SK-N-SH treated with all-trans-retinoic acid at 6 μM for 48 hours (cell line): ENCODE results near the gene EPHA6.

Experiments used
- ATAC-seq: fragments of 200-7000 bp; cut with Tn5 transposase; 3 replicates; pipeline ENCODE4 v1.9.1; 2020; ENCODE audit warnings: mild to moderate bottlenecking, moderate library complexity
- ARNTL ChIP-seq: fragments of 450-650 bp; formaldehyde crosslinking; IDR thresholded peaks from 2 replicates; pipeline ENCODE4 v1.5.0; 2020; ENCODE audit warnings: low read depth, mild to moderate bottlenecking, moderate library complexity, borderline replicate concordance
- BACH2 ChIP-seq: fragments of 250-450 bp; sonication (Bioruptor Pico); IDR thresholded peaks from 2 replicates; pipeline ENCODE4 v1.9.0; 2021; ENCODE audit warnings: mild to moderate bottlenecking, borderline replicate concordance
- CSDC2 ChIP-seq: fragments of 250-450 bp; sonication (Bioruptor Pico); IDR thresholded peaks from 2 replicates; pipeline ENCODE4 v1.5.0; 2020; ENCODE audit warnings: mild to moderate bottlenecking, moderate library complexity
- ESRRG ChIP-seq: fragments of 250-450 bp; sonication (Bioruptor Pico); IDR thresholded peaks from 2 replicates; pipeline ENCODE4 v1.6.1; 2021; ENCODE audit warnings: mild to moderate bottlenecking
- GLIS3 ChIP-seq: fragments of 250-450 bp; sonication (Bioruptor Pico); IDR thresholded peaks from 2 replicates; pipeline ENCODE4 v1.5.0; 2020; ENCODE audit warnings: mild to moderate bottlenecking, moderate library complexity
- ISL1 ChIP-seq: fragments of 250-450 bp; sonication (Bioruptor Pico); IDR thresholded peaks from 2 replicates; pipeline ENCODE4 v2.1.2; 2022; ENCODE audit warnings: mild to moderate bottlenecking, moderate library complexity
- OSR1 ChIP-seq: fragments of 250-450 bp; sonication (Bioruptor Pico); IDR thresholded peaks from 2 replicates; pipeline ENCODE4 v1.8.0; 2022; ENCODE audit warnings: moderate library complexity, mild to moderate bottlenecking, inconsistent platforms
- PPARA ChIP-seq: fragments of 250-450 bp; sonication (Bioruptor Pico); IDR thresholded peaks from 2 replicates; pipeline ENCODE4 v1.5.0; 2020; ENCODE audit warnings: mild to moderate bottlenecking, borderline replicate concordance
- RARB ChIP-seq: fragments of 250-450 bp; sonication (Bioruptor Pico); IDR thresholded peaks from 2 replicates; pipeline ENCODE4 v1.8.0; 2021; ENCODE audit warnings: mild to moderate bottlenecking, moderate library complexity
- SNAI2 ChIP-seq: fragments of 250-450 bp; sonication (Bioruptor Pico); IDR thresholded peaks from 2 replicates; pipeline ENCODE4 v1.5.0; 2020; ENCODE audit warnings: mild to moderate bottlenecking, moderate library complexity
- TCF4 ChIP-seq: fragments of 250-450 bp; sonication (Bioruptor Pico); IDR thresholded peaks from 2 replicates; pipeline ENCODE4 v1.8.0; 2021; ENCODE audit warnings: mild to moderate bottlenecking, moderate library complexity, borderline replicate concordance
- TOX ChIP-seq: fragments of 250-450 bp; sonication (Bioruptor Pico); IDR thresholded peaks from 2 replicates; pipeline ENCODE4 v1.8.0; 2021; ENCODE audit warnings: mild to moderate bottlenecking, moderate library complexity, borderline replicate concordance
- ZC3H10 ChIP-seq: fragments of 250-450 bp; sonication (Bioruptor Pico); IDR thresholded peaks from 2 replicates; pipeline ENCODE4 v1.5.1; 2021; ENCODE audit warnings: mild to moderate bottlenecking, moderate library complexity
- ZFP3 ChIP-seq: fragments of 250-450 bp; sonication (Bioruptor Pico); IDR thresholded peaks from 2 replicates; pipeline ENCODE4 v1.5.0; 2020; ENCODE audit warnings: mild to moderate bottlenecking, moderate library complexity
- ZFP30 ChIP-seq: fragments of 450-650 bp; formaldehyde crosslinking; IDR thresholded peaks from 2 replicates; pipeline ENCODE4 v1.5.0; 2022; ENCODE audit warnings: mild to moderate bottlenecking, moderate library complexity
- ZNF565 ChIP-seq: fragments of 450-650 bp; formaldehyde crosslinking; conservative IDR thresholded peaks from 2 replicates; pipeline ENCODE4 v1.5.0; 2020; ENCODE audit warnings: low read depth, mild to moderate bottlenecking, moderate library complexity
- ZNF70 ChIP-seq: fragments of 450-650 bp; formaldehyde crosslinking; IDR thresholded peaks from 2 replicates; pipeline ENCODE4 v1.5.0; 2020; ENCODE audit warnings: mild to moderate bottlenecking, moderate library complexity
- ZNF8 ChIP-seq: fragments of 450-650 bp; formaldehyde crosslinking; IDR thresholded peaks from 2 replicates; pipeline ENCODE4 v1.5.0; 2020; ENCODE audit warnings: mild to moderate bottlenecking, moderate library complexity
- TF ChIP-seq, protein P1 (sequence below): fragments of 250-450 bp; sonication (Bioruptor Pico); IDR thresholded peaks from 2 replicates; pipeline ENCODE4 v1.5.1; 2021; ENCODE audit warnings: mild to moderate bottlenecking, moderate library complexity
- TF ChIP-seq, protein P2 (sequence below): fragments of 250-450 bp; sonication (Bioruptor Pico); IDR thresholded peaks from 2 replicates; pipeline ENCODE4 v1.5.0; 2020; ENCODE audit warnings: mild to moderate bottlenecking, moderate library complexity
- TF ChIP-seq, protein P3 (sequence below): fragments of 250-450 bp; sonication (Bioruptor Pico); IDR thresholded peaks from 2 replicates; pipeline ENCODE4 v1.8.0; 2020; ENCODE audit warnings: mild to moderate bottlenecking, moderate library complexity, borderline replicate concordance
- TF ChIP-seq, protein P4 (sequence below): fragments of 250-450 bp; sonication (Bioruptor Pico); IDR thresholded peaks from 2 replicates; pipeline ENCODE4 v1.8.0; 2021; ENCODE audit warnings: low read depth, mild to moderate bottlenecking, moderate library complexity, borderline replicate concordance

EPHA6 gene

DNA sequence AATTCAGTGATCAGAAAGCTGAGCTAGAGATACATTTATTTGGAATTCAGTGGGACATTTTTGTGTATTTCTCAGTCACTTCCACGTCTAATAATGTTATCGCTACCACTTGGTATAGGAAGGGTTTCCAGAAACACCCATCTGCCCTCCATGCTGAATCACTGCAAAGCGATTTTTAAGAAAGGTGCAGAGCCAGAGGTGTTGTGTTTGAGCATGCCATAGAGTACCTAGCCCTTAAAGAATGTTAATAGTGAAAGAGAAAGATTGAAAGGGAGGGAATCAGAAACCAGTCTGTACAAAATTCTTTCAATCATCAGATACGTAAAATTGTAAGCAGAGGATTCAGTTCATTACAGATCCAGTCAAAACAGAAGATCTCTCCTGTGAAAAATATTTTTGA is 870.1 kb downstream of the EPHA6 start (continued):
- TF ChIP-seq, protein P1, sequence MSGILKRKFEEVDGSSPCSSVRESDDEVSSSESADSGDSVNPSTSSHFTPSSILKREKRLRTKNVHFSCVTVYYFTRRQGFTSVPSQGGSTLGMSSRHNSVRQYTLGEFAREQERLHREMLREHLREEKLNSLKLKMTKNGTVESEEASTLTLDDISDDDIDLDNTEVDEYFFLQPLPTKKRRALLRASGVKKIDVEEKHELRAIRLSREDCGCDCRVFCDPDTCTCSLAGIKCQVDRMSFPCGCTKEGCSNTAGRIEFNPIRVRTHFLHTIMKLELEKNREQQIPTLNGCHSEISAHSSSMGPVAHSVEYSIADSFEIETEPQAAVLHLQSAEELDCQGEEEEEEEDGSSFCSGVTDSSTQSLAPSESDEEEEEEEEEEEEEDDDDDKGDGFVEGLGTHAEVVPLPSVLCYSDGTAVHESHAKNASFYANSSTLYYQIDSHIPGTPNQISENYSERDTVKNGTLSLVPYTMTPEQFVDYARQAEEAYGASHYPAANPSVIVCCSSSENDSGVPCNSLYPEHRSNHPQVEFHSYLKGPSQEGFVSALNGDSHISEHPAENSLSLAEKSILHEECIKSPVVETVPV = no peak
- TF ChIP-seq RARB (CRISPR knock-in tag) (no peak), ZNF8 (no peak)
- TF ChIP-seq, all 23 proteins: peak for 0

DNA sequence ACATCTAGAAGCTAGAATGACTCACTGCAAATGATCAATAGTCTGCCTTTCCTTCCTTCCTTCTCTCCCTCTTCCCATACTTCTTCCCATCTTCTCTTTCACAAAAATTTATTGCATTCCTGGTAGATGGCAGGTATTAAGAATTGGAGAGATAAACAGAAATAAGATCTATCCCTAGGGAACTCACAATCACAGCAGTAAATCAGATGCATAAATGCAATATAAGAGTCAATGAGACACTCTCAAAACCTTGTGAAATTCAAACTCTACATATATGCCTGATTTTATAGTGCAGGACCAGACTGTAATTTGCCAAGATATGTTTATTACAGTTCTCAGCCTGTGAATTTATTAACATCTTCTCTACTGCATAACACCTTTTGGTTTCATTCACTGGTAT is 871.9 kb downstream of the EPHA6 start:
- ATAC-seq = no peak
- TF ChIP-seq ARNTL (CRISPR knock-in tag) (no peak), ZFP3 (CRISPR knock-in tag) (no peak), SNAI2 (CRISPR knock-in tag) (no peak), ZNF565 (CRISPR knock-in tag) (no peak), ZFP30 (CRISPR knock-in tag) (no peak), ISL1 (CRISPR knock-in tag) (no peak), GLIS3 (CRISPR knock-in tag) (no peak), CSDC2 (CRISPR knock-in tag) (no peak), ZNF70 (CRISPR knock-in tag) (no peak), OSR1 (CRISPR knock-in tag) (no peak), TCF4 (CRISPR knock-in tag) (no peak), TOX (CRISPR knock-in tag) (no peak), ESRRG (CRISPR knock-in tag) (no peak), BACH2 (CRISPR knock-in tag) (no peak), PPARA (CRISPR knock-in tag) (no peak)
- TF ChIP-seq, protein P2, sequence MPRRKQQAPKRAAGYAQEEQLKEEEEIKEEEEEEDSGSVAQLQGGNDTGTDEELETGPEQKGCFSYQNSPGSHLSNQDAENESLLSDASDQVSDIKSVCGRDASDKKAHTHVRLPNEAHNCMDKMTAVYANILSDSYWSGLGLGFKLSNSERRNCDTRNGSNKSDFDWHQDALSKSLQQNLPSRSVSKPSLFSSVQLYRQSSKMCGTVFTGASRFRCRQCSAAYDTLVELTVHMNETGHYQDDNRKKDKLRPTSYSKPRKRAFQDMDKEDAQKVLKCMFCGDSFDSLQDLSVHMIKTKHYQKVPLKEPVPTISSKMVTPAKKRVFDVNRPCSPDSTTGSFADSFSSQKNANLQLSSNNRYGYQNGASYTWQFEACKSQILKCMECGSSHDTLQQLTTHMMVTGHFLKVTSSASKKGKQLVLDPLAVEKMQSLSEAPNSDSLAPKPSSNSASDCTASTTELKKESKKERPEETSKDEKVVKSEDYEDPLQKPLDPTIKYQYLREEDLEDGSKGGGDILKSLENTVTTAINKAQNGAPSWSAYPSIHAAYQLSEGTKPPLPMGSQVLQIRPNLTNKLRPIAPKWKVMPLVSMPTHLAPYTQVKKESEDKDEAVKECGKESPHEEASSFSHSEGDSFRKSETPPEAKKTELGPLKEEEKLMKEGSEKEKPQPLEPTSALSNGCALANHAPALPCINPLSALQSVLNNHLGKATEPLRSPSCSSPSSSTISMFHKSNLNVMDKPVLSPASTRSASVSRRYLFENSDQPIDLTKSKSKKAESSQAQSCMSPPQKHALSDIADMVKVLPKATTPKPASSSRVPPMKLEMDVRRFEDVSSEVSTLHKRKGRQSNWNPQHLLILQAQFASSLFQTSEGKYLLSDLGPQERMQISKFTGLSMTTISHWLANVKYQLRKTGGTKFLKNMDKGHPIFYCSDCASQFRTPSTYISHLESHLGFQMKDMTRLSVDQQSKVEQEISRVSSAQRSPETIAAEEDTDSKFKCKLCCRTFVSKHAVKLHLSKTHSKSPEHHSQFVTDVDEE (CRISPR knock-in tag) = no peak
- TF ChIP-seq, protein P1 = no peak
- TF ChIP-seq, protein P3, sequence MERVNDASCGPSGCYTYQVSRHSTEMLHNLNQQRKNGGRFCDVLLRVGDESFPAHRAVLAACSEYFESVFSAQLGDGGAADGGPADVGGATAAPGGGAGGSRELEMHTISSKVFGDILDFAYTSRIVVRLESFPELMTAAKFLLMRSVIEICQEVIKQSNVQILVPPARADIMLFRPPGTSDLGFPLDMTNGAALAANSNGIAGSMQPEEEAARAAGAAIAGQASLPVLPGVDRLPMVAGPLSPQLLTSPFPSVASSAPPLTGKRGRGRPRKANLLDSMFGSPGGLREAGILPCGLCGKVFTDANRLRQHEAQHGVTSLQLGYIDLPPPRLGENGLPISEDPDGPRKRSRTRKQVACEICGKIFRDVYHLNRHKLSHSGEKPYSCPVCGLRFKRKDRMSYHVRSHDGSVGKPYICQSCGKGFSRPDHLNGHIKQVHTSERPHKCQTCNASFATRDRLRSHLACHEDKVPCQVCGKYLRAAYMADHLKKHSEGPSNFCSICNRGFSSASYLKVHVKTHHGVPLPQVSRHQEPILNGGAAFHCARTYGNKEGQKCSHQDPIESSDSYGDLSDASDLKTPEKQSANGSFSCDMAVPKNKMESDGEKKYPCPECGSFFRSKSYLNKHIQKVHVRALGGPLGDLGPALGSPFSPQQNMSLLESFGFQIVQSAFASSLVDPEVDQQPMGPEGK (CRISPR knock-in tag) = no peak
- TF ChIP-seq, all 23 proteins: peak for 0

DNA sequence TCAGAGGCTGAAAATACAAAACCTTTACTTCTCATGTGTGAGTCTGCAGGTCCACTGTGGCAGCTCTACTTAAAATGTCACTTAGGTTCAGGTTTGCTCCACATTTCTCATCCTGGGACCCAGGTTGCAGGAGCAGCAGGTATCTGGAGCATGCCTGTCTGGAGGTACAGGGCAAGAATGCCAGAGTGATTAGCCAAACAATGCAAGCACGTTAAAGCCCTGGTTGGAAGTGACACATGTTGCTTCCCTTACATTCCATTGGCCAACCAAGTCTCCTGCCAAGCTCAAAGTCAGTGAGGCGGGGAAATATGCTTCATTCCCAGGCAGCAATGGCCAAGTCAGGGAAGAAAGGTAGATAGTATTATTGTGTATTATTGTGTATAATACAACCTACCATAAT is 873.3 kb downstream of the EPHA6 start:
- TF ChIP-seq ZC3H10 (CRISPR knock-in tag) (no peak), OSR1 (CRISPR knock-in tag) (no peak), ESRRG (CRISPR knock-in tag) (no peak), ZNF8 (no peak), CSDC2 (CRISPR knock-in tag) (no peak), PPARA (CRISPR knock-in tag) (no peak), ZNF70 (CRISPR knock-in tag) (no peak), ZFP30 (CRISPR knock-in tag) (no peak), ZNF565 (CRISPR knock-in tag) (no peak), ARNTL (CRISPR knock-in tag) (no peak), ZFP3 (CRISPR knock-in tag) (no peak), SNAI2 (CRISPR knock-in tag) (no peak), GLIS3 (CRISPR knock-in tag) (no peak), RARB (CRISPR knock-in tag) (no peak)
- TF ChIP-seq, protein P4, sequence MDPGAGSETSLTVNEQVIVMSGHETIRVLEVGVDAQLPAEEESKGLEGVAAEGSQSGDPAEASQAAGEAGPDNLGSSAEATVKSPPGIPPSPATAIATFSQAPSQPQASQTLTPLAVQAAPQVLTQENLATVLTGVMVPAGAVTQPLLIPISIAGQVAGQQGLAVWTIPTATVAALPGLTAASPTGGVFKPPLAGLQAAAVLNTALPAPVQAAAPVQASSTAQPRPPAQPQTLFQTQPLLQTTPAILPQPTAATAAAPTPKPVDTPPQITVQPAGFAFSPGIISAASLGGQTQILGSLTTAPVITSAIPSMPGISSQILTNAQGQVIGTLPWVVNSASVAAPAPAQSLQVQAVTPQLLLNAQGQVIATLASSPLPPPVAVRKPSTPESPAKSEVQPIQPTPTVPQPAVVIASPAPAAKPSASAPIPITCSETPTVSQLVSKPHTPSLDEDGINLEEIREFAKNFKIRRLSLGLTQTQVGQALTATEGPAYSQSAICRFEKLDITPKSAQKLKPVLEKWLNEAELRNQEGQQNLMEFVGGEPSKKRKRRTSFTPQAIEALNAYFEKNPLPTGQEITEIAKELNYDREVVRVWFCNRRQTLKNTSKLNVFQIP = no peak
- TF ChIP-seq, protein P1 = no peak
- TF ChIP-seq, protein P2 (CRISPR knock-in tag) = no peak
- ATAC-seq = no peak
